DND-41 (cell line): Measurements from ENCODE around the gene SCTR.
A peak's percentile ranks its signal among the peaks of the same experiment; 100 is the strongest.

Experiments
- ATAC-seq: fragments of 200-7000 bp; cut with Tn5 transposase; 3 replicates; pipeline ENCODE4 v1.9.1; 2021; ENCODE audit warnings: low read depth; ENCODE audit not compliant: insufficient read depth
- DNase-seq: peaks from one replicate; pipeline ENCODE4 v3.0.0-alpha.2; 2020
- H2AFZ ChIP-seq: 2 replicates; pipeline ENCODE4 v1.6.0; 2012; ENCODE audit warnings: low read depth, low read length
- H3K27ac ChIP-seq: 2 replicates; pipeline ENCODE4 v1.5.1; 2012; ENCODE audit warnings: low read length, inconsistent platforms
- H3K27me3 ChIP-seq: fragments of 200-600 bp; sonication (generic); 2 replicates; pipeline ENCODE4 v1.6.0; 2012; ENCODE audit warnings: low read length, mild to moderate bottlenecking, inconsistent platforms; ENCODE audit not compliant: insufficient read depth, poor library complexity
- H3K36me3 ChIP-seq: 2 replicates; pipeline ENCODE4 v1.5.1; 2012; ENCODE audit warnings: low read length, inconsistent platforms; ENCODE audit not compliant: insufficient read depth
- H3K4me1 ChIP-seq: 2 replicates; pipeline ENCODE4 v1.5.1; 2012; ENCODE audit warnings: mild to moderate bottlenecking, low read length; ENCODE audit not compliant: insufficient read depth
- H3K4me2 ChIP-seq: 2 replicates; pipeline ENCODE4 v1.6.0; 2012; ENCODE audit warnings: mild to moderate bottlenecking, moderate library complexity, low read length, inconsistent platforms; ENCODE audit not compliant: insufficient read depth
- H3K4me3 ChIP-seq, 2 experiments: fragments of 200-600 bp in 1 of 2; shearing (Covaris generic) in 1 of 2; 2 replicates each; pipeline ENCODE4 v1.5.1; 2012 to 2016; ENCODE audit warnings: inconsistent platforms in 2 of 2, low read length in 2 of 2, mild to moderate bottlenecking in 2 of 2, low read depth in 1 of 2, moderate library complexity in 1 of 2
- H3K79me2 ChIP-seq: 2 replicates; pipeline ENCODE4 v1.6.0; 2012; ENCODE audit warnings: low read length, inconsistent platforms; ENCODE audit not compliant: insufficient read depth
- H3K9ac ChIP-seq: 2 replicates; pipeline ENCODE4 v1.6.0; 2012; ENCODE audit warnings: low read depth, mild to moderate bottlenecking, inconsistent platforms, low read length, moderate library complexity
- H3K9me3 ChIP-seq: 2 replicates; pipeline ENCODE4 v1.5.1; 2012; ENCODE audit warnings: low read length, moderate library complexity, mild to moderate bottlenecking, inconsistent platforms; ENCODE audit not compliant: insufficient read depth, severe bottlenecking
- H4K20me1 ChIP-seq: 2 replicates; pipeline ENCODE4 v1.6.0; 2012; ENCODE audit warnings: low read length; ENCODE audit not compliant: insufficient read depth
- EZH2 ChIP-seq: IDR thresholded peaks from 3 replicates; pipeline ENCODE4 v1.6.1; 2012; ENCODE audit warnings: borderline replicate concordance, low read depth, mild to moderate bottlenecking, moderate library complexity, low read length, inconsistent platforms; ENCODE audit not compliant: severe bottlenecking
- TF ChIP-seq, protein P1 (sequence below): IDR thresholded peaks from 2 replicates; pipeline ENCODE4 v1.5.1; 2012; ENCODE audit warnings: borderline replicate concordance, low read length, moderate library complexity, mild to moderate bottlenecking; ENCODE audit not compliant: poor library complexity, severe bottlenecking; ENCODE audit errors: extremely low read depth

SCTR gene

DNA sequence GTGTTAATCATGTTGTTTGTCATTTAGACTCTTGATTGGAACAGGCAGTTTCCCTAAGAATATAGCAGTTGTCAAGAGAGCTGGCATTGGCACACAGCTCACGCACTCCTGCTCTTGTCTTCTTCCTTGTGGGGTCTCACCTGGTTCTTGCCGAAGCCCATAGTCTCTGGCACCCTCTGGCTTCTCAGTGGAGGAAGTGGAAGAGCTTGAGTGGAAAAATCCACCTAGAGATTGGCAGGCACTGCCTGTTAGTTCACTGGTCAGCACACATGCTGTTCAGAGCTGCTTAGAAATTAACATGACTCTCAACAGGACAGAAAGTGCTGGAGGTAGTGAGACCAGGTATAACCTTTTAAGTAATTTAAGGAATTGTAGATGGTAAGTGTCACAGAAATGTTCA is 28.3 kb downstream of the SCTR start:
- H3K27ac ChIP-seq, result no peak overlapping the region
- H3K4me3 ChIP-seq, result no peak overlapping the region
- TF ChIP-seq, protein P1, sequence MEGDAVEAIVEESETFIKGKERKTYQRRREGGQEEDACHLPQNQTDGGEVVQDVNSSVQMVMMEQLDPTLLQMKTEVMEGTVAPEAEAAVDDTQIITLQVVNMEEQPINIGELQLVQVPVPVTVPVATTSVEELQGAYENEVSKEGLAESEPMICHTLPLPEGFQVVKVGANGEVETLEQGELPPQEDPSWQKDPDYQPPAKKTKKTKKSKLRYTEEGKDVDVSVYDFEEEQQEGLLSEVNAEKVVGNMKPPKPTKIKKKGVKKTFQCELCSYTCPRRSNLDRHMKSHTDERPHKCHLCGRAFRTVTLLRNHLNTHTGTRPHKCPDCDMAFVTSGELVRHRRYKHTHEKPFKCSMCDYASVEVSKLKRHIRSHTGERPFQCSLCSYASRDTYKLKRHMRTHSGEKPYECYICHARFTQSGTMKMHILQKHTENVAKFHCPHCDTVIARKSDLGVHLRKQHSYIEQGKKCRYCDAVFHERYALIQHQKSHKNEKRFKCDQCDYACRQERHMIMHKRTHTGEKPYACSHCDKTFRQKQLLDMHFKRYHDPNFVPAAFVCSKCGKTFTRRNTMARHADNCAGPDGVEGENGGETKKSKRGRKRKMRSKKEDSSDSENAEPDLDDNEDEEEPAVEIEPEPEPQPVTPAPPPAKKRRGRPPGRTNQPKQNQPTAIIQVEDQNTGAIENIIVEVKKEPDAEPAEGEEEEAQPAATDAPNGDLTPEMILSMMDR, result no peak
- TF ChIP-seq EZH2, result no peak
- no peak overlapping the region for H2AFZ ChIP-seq
- peaks cover 7% of the 10 kb centered on the region for H3K9me3 ChIP-seq
- H3K9ac ChIP-seq, result no peak overlapping the region
- H3K4me1 ChIP-seq, result no peaks in the 10 kb centered on the region
- no peak for DNase-seq
- H3K27me3 ChIP-seq, result no peaks in the 10 kb centered on the region
- H3K79me2 ChIP-seq, result no peaks in the 10 kb centered on the region
- no peaks in the 10 kb centered on the region for H3K36me3 ChIP-seq
- no peak for ATAC-seq
- H3K4me2 ChIP-seq, result no peak overlapping the region
- no peaks in the 10 kb centered on the region for H4K20me1 ChIP-seq

DNA sequence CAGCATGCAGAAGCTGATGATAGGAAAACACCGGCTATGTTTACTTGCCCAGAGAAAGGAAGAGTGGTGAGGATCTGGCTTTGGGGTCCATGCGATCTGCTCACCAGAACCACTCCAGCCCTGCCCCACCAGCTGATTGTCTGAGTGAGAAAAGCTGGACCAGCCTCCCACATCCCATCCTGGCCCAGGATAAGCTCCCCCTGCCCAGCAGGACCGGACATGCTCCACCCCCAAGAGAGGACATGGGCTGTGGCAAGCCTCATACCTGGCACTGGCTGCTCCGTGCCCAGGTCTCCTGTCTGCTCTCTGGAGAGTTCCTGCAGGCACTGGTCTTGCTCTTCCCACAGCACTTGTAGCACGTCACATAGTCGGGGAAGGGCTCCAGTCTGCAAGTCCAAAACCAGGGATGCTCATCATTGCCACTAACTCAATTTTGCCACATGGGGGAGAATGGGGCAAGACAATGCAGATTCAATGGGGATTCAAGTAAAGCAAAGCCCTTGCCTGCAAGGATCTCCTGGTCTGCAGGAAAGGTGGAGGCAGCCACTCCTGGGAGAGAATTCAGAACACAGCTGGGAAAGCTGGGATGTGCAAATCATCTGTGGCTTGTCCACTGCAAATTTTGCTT is 30.0 kb downstream of the SCTR start:
- H3K36me3 ChIP-seq, result no peaks in the 10 kb centered on the region
- no peak overlapping the region for H2AFZ ChIP-seq
- no peaks in the 10 kb centered on the region for H3K9me3 ChIP-seq
- H3K79me2 ChIP-seq, result no peaks in the 10 kb centered on the region
- H4K20me1 ChIP-seq, result no peaks in the 10 kb centered on the region
- H3K4me2 ChIP-seq, result no peak overlapping the region
- DNase-seq (no peak), ATAC-seq (no peak)
- H3K27me3 ChIP-seq, result no peaks in the 10 kb centered on the region
- H3K9ac ChIP-seq, result no peak overlapping the region
- no peak overlapping the region for H3K27ac ChIP-seq
- no peak overlapping the region for H3K4me3 ChIP-seq
- TF ChIP-seq, protein P1, result peak; percentile 4
- TF ChIP-seq EZH2, result no peak
- no peaks in the 10 kb centered on the region for H3K4me1 ChIP-seq

DNA sequence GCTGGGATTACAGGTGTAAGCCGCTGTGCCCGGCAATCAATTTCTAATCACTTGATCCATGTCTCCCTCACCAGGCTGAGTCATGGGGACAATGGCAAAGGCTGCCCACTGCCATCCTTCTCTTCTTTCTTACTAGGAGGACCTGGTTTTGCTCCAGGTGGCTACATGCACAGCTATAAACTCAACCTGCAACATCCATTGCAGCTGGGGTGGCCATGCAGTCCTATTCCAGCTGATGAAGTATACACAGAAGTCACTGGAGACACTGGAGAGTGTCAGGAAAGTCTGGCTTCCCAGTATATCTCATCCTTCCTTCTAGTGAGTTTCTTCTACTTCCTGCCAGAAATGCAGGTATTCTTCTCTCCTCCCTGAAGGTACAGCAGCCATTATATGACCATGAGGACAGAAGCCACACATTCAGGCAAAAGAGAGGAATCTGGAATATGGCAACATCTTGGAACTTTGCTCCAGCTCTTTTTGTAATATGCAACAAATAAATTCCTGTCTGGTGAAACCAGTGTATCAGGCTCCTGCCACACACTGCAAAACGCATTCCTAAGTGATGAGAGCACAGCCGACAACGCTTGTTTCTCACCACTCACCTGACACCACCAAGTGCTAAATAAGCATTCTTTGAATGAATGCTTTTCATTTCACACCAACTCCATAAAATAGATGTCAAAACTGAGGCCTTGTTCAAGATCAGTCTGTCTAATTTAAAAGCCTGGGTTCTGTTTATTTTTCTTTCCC is 32.3 kb downstream of the SCTR start:
- ATAC-seq, result no peak
- H3K9me3 ChIP-seq, result no peaks in the 10 kb centered on the region
- DNase-seq, result no peak
- TF ChIP-seq EZH2, result no peak
- TF ChIP-seq, protein P1, result no peak
- H3K9ac ChIP-seq, result no peak overlapping the region
- H3K27ac ChIP-seq, result no peak overlapping the region
- H3K27me3 ChIP-seq, result no peaks in the 10 kb centered on the region
- no peaks in the 10 kb centered on the region for H4K20me1 ChIP-seq
- no peaks in the 10 kb centered on the region for H3K79me2 ChIP-seq
- H3K4me1 ChIP-seq, result no peaks in the 10 kb centered on the region
- no peak overlapping the region for H3K4me2 ChIP-seq
- no peaks in the 10 kb centered on the region for H3K36me3 ChIP-seq
- H3K4me3 ChIP-seq, result no peak overlapping the region
- H2AFZ ChIP-seq, result no peak overlapping the region
